ENCODE measurements around the gene PCBP3. TPM values are rescaled to one million over a fixed set of nuclear protein-coding genes. Genes with fewer than 3 reads are reported as not detected.

The PCBP3 gene
- total and polyA plus RNA-seq, 2 donors from 2014 or later, result 2.3 to 5.4 TPM

GRCh38 chr21:45780647-45781046 lies 137.1 kb downstream of the PCBP3 start:
- FAIRE-seq (no peak), DNase-seq (no peak)
- Histone ChIP-seq H3K4me1 (ENCODE audit: control insufficient read depth in 2 of 3, insufficient read depth in 2 of 3, low read depth in 1 of 3, low read length in 3 of 3) (no peaks in the 10 kb centered on the region), H3K36me3 (ENCODE audit: control insufficient read depth in 2 of 3, insufficient read depth in 3 of 3, low read length in 3 of 3) (no peaks in the 10 kb centered on the region), H3K4me3 (ENCODE audit: low read length in 3 of 3) (no peak overlapping the region), H3K9ac (ENCODE audit: low read length in 3 of 3) (no peak overlapping the region), H3K27me3 (ENCODE audit: control insufficient read depth, insufficient read depth, low read length) (no peaks in the 10 kb centered on the region), H3K27ac (ENCODE audit: low read depth in 2 of 2, low read length in 2 of 2) (no peak overlapping the region), H3K9me3 (ENCODE audit: control insufficient read depth in 2 of 3, insufficient read depth in 1 of 3, low read length in 3 of 3) (peaks cover 0 to 13% (median 3%) of the 10 kb centered on the region in 3 donors)
- intact Hi-C loops (cut with DNase I), result no loop called here
- TF ChIP-seq CTCF (IDR thresholded peaks at IDR 0.05; ENCODE audit: borderline replicate concordance, extremely low read depth, insufficient read depth), result no peak

- no peak overlapping the region for H3K27ac ChIP-seq (ENCODE audit: low read depth in 2 of 2, low read length in 2 of 2)
- no peak for DNase-seq
- H3K36me3 ChIP-seq (ENCODE audit: control insufficient read depth in 2 of 3, insufficient read depth in 3 of 3, low read length in 3 of 3), result no peaks in the 10 kb centered on the region
- TF ChIP-seq CTCF (IDR thresholded peaks at IDR 0.05; ENCODE audit: borderline replicate concordance, extremely low read depth, insufficient read depth), result no peak
- H3K9ac ChIP-seq (ENCODE audit: low read length in 3 of 3), result no peak overlapping the region
- H3K9me3 ChIP-seq (ENCODE audit: control insufficient read depth in 2 of 3, insufficient read depth in 1 of 3, low read length in 3 of 3), result peaks cover 0 to 11% (median 3%) of the 10 kb centered on the region in 3 donors
- FAIRE-seq, result no peak
- no peaks in the 10 kb centered on the region for H3K27me3 ChIP-seq (ENCODE audit: control insufficient read depth, insufficient read depth, low read length)
- H3K4me1 ChIP-seq (ENCODE audit: control insufficient read depth in 2 of 3, insufficient read depth in 2 of 3, low read depth in 1 of 3, low read length in 3 of 3), result no peaks in the 10 kb centered on the region
- no peak overlapping the region for H3K4me3 ChIP-seq (ENCODE audit: low read length in 3 of 3)
- intact Hi-C loops (cut with DNase I), result no loop called here
Measured at GRCh38 chr21:45781741-45782140, 138.2 kb downstream of the PCBP3 start.

- no peaks in the 10 kb centered on the region for H3K9me3 ChIP-seq (ENCODE audit: control insufficient read depth in 2 of 3, insufficient read depth in 1 of 3, low read length in 3 of 3)
- intact Hi-C loops (cut with DNase I), result no loop called here
- no peak overlapping the region for H3K9ac ChIP-seq (ENCODE audit: low read length in 3 of 3)
- no peak overlapping the region for H3K27ac ChIP-seq (ENCODE audit: low read depth in 2 of 2, low read length in 2 of 2)
- TF ChIP-seq CTCF (IDR thresholded peaks at IDR 0.05; ENCODE audit: borderline replicate concordance, extremely low read depth, insufficient read depth), result no peak
- no peak for FAIRE-seq
- no peaks in the 10 kb centered on the region for H3K36me3 ChIP-seq (ENCODE audit: control insufficient read depth in 2 of 3, insufficient read depth in 3 of 3, low read length in 3 of 3)
- peak in 2 of 5 donors; percentile 14 to 32 for DNase-seq
- peaks cover 0 to 3% (median 0%) of the 10 kb centered on the region in 3 donors for H3K4me1 ChIP-seq (ENCODE audit: control insufficient read depth in 2 of 3, insufficient read depth in 2 of 3, low read depth in 1 of 3, low read length in 3 of 3)
- no peak overlapping the region for H3K4me3 ChIP-seq (ENCODE audit: low read length in 3 of 3)
- H3K27me3 ChIP-seq (ENCODE audit: control insufficient read depth, insufficient read depth, low read length), result no peaks in the 10 kb centered on the region
Measured at GRCh38 chr21:45786660-45787059, 143.1 kb downstream of the PCBP3 start.

GRCh38 chr21:45787371-45787770 lies 143.8 kb downstream of the PCBP3 start:
- H3K9me3 ChIP-seq (ENCODE audit: control insufficient read depth in 2 of 3, insufficient read depth in 1 of 3, low read length in 3 of 3), result no peaks in the 10 kb centered on the region
- H3K9ac ChIP-seq (ENCODE audit: low read length in 3 of 3), result no peak overlapping the region
- intact Hi-C loops (cut with DNase I), result no loop called here
- DNase-seq (peak in 1 of 5 donors; percentile 12), FAIRE-seq (no peak)
- TF ChIP-seq CTCF (IDR thresholded peaks at IDR 0.05; ENCODE audit: borderline replicate concordance, extremely low read depth, insufficient read depth), result no peak
- no peak overlapping the region for H3K27ac ChIP-seq (ENCODE audit: low read depth in 2 of 2, low read length in 2 of 2)
- no peaks in the 10 kb centered on the region for H3K27me3 ChIP-seq (ENCODE audit: control insufficient read depth, insufficient read depth, low read length)
- no peak overlapping the region for H3K4me3 ChIP-seq (ENCODE audit: low read length in 3 of 3)
- H3K36me3 ChIP-seq (ENCODE audit: control insufficient read depth in 2 of 3, insufficient read depth in 3 of 3, low read length in 3 of 3), result no peaks in the 10 kb centered on the region
- H3K4me1 ChIP-seq (ENCODE audit: control insufficient read depth in 2 of 3, insufficient read depth in 2 of 3, low read depth in 1 of 3, low read length in 3 of 3), result peaks cover 0 to 3% (median 0%) of the 10 kb centered on the region in 3 donors

Data from kidney (tissue), 14 donors.